Activated CD8-positive, alpha-beta memory T cell treated with anti-CD3 and anti-CD28 coated beads for 1 hour (primary cell): ENCODE measurements around the gene SLC16A1.
"Not testable (repeated sequence)": the region's sequence is repeated elsewhere in the genome, so short reads cannot be mapped to it uniquely, and the experiment has no call there.

Experiments used
- DNase-seq, 2 donors: peaks; one replicate each; pipeline ENCODE4 v3.0.0-alpha.2; 2020; ENCODE audit warnings: low read depth in 1 of 2; ENCODE audit errors: extremely low read depth in 1 of 2

The SLC16A1 gene

DNA sequence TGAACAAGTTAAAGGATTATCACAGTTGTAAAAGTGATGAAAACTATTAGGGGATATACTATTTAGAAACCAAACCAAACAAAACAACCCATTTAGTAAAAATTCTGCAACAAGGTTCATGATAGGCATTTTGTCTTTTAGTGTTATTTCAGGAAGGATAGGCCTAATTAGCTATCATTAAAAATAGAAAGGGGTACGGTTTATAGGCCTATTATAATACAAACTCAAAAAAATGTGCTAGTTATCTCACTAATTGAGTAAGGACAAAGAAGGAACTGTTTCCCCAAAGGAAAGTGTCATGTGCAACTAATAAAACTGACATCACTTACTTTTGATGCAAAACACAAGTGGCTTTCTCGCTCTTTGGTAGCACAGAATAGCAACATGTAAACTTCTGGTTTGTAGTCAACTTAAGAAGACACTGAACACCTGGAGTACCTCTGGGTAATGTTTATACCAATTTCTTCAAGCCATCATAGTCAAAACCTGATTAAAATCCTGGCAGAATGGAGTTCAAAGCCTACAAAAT, 28.5 kb downstream of the SLC16A1 start:
- no peak for DNase-seq

DNA sequence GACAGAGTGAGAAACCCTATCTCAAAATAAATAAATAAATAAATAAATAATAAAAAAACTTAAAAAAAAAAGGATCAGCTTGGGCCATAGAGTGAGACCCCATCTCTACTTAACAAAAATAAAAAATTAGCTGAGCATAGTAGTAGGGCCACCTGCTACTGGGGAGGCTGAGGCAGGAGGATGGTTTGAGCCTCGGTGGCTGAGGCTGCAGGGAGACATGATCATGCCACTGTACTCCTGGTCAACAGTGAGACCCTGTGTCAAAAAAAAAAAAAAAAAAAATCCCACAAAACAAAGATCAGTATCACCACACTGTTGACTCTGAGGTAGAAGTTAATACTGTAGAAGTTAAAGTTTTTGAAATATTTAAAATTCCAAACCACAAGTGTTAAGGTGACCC, 29.1 kb downstream of the SLC16A1 start:
- no peak for DNase-seq

DNA sequence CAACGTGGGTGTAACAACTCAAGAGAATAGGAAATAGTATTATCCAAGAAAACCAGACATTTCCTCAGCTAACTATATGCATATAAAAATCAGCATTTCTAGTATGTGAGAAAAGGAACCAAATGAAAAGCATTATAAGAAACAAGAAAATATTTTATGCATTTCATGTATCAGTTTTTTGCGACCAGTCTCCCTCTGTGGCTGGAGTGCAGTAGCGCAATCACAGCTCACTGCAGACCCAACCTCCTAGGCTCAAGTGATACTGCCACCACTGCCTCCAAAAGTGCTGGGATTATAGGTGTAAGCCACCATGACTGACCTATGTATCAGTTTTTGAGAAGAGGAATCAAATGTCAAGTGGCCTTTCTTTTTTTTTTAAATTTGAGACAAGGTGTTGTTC, 31.0 kb downstream of the SLC16A1 start:
- no peak for DNase-seq

GRCh38 chr1:112923959-112924349, 32.0 kb downstream of the SLC16A1 start:
- no peak for DNase-seq

DNA sequence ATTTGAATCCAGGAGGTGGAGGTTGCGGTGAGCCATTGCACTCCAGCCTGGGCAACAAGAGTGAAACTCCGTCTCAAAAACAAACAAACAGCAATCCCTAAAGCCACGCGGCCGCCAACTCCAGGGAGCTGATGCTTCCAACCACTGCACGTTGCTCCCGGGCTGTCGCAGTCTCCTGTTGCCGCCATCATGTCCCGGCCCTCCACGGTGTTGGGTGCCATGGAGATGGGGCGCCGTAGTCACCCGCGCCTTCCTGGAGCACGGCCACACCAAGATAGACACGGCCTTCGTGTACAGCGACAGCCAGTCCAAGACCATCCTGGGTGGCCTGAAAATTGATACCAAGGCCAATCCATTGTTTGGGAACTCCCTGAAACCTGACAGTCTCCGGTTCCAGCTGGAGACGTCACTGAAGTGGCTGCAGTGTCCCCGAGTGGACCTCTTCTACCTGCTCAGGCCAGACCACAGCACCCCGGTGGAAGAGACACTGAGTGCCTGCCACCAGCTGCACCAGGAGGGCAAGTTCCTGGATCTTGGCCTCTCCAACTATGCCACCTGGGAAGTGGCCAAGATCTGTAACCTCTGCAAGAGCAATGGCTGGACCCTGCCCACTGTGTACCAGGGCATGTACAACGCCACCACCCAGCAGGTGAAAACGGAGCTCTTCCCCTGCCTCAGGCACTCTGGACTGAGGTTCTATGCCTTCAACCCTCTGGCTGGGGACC, 32.6 kb downstream of the SLC16A1 start:
- DNase-seq, result no peak

- DNase-seq, result no peak
Measured at GRCh38 chr1:112911506-112912220, 44.3 kb downstream of the SLC16A1 start.

DNA sequence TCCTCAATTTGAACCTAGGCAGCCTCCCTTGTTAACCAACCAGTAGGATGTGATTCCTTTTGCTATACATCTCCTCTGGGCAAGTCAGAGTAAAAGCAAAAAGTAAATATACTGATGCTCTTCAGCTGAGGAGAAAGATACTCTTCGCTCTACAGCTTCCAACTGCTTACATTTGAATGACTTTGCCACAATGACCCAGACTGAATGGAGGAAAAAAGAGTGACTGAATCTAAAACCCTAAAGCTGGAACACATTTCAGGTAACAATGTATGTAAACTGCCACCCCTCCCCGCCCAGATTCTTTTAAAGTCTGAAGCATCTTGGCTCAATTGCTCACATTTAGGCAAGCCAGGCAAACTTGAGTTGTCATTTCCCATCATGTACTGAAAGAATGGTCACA, 46.1 kb downstream of the SLC16A1 start:
- DNase-seq, result no peak

DNA sequence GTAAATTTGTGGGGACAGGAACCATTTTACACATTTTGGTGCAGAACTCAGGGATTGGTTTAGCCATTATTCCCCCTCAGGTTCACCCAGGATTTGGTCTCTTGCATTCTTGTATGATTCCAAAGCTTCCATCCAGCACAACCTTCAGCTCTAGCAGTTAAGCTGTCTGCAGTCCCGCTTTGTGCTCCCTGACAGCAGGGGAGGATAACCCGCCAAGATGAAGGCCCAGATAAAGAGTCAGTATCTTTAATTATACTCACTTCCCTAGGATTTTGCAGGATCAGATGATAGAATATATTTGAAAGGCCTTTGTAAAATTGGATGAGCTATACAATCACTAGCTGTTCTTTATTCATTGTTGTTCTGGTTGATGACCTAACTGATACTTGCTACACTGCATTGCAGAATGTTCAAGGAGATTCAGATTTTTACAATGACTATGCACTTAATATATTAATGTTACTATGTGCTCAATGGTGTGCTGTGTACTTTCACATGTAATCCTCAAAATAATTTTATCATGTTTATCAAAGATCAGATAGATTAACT, 49.8 kb downstream of the SLC16A1 start:
- no peak for DNase-seq

DNA sequence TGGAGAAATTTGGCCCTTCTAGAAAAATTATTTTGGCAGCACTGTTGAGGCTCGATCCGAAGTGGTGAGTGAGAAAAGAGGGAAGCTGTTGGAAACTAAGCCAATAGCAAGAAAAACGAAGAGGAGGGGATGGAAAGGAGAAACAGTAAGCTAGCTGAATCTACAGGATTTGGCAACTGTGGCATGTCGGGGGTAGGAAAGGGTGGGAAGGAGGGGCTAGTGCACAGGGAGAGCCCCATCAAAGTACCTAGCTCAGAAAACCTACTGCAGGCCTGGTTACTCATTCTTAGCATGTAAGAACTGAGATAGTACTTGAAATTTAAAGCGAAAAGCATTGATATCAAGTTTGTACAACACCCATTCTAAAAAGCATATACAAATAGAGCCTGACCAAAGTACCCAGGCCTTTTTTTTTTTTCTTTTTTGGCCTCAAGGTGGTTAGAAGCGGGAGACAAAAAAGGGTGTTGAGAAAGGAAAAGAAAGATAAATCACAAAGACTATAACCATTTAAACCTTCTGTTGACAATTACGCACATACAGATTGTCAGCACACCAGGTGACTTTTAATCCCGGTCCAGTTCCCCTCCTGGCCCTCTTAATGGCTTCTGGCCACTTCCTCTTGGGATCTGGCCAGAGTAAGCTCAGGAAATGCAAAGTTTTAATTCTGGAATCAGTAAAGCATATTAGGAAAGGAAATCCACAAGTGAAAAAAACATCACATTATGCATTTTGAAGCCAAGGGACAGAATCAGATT, 50.4 kb downstream of the SLC16A1 start:
- no peak for DNase-seq

DNA sequence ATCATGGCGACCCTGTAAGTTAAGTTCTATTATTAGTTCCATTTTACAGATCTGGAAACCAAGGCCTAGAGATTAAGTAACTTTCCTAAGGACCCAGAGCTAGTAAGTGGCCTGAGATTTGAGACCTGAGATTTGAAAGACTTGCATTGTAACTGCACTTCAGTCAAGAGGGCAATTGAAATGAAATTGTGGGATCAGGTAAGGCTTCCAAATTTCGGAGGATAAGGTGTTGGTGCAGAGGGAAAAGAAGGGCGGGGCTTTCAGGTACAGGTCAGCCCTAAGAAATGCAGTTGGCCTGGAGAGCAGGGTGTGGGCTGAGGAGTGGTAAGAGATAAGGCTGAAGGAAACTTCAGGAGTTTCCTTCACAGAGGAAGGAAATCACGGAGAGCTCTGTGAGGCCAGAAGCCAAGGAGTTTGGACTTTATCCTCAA, 51.1 kb downstream of the SLC16A1 start:
- DNase-seq, result no peak

- no peak for DNase-seq
Measured at GRCh38 chr1:112904071-112904830, 51.7 kb downstream of the SLC16A1 start.

GRCh38 chr1:112902221-112902620, 53.8 kb downstream of the SLC16A1 start:
- no peak for DNase-seq

- DNase-seq, result no peak
Measured at GRCh38 chr1:112901387-112901786, 54.6 kb downstream of the SLC16A1 start.

DNA sequence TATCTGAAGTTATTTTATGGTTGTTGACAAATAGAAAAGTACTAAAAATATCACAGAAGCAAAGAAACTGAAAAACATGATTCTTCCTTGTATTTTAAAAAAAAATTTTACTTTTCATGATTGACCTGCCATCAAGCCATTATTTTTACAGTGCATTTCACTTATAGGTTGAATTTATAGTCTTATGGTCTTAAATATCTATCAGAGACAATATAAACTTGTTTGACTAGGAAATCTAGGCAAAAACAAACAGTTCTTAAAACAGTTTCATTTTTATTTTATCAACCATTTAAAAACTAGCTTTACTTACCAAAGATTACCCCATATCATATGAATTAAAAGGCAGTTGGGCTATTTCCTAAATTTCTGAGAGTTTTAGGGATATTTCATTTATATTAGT, 59.2 kb downstream of the SLC16A1 start:
- DNase-seq, result no peak

GRCh38 chr1:112894561-112895011, 61.4 kb downstream of the SLC16A1 start:
- no peak for DNase-seq

- DNase-seq, result no peak
Measured at GRCh38 chr1:112894010-112894292, 62.0 kb downstream of the SLC16A1 start.

GRCh38 chr1:112893288-112894009, 62.5 kb downstream of the SLC16A1 start:
- DNase-seq, result no peak

GRCh38 chr1:112889906-112890305, 66.1 kb downstream of the SLC16A1 start:
- DNase-seq, result not testable (repeated sequence)

- DNase-seq, result no peak
Measured at GRCh38 chr1:112889052-112889768, 66.8 kb downstream of the SLC16A1 start.
